Measurements from ENCODE around the gene DIP2B.
A peak's percentile ranks its signal among the peaks of the same experiment; 100 is the strongest.

Gene DIP2B

GRCh38 chr12:50603817-50604639 is 99.2 kb downstream of the DIP2B start:
- Histone ChIP-seq H3K9me3 (ENCODE audit: insufficient read depth, low read depth, low read length) (no peaks in the 10 kb centered on the region), H3K36me3 (ENCODE audit: insufficient read depth, low read length) (no peaks in the 10 kb centered on the region), H3K4me3 (ENCODE audit: low read length) (no peak overlapping the region), H3K4me1 (ENCODE audit: insufficient read depth, low read length) (peaks cover 7% of the 10 kb centered on the region), H3K27ac (ENCODE audit: low read depth, low read length) (no peak overlapping the region), H3K27me3 (ENCODE audit: insufficient read depth, low read length) (no peaks in the 10 kb centered on the region), H3K9ac (ENCODE audit: low read depth, low read length) (no peak overlapping the region)
- 90% methylated on average over 3 of the region's 4 CpGs for WGBS

- H3K27ac ChIP-seq (ENCODE audit: low read depth, low read length) = no peak overlapping the region
- no peak overlapping the region for H3K9ac ChIP-seq (ENCODE audit: low read depth, low read length)
- H3K36me3 ChIP-seq (ENCODE audit: insufficient read depth, low read length) = no peaks in the 10 kb centered on the region
- H3K27me3 ChIP-seq (ENCODE audit: insufficient read depth, low read length) = no peaks in the 10 kb centered on the region
- no peaks in the 10 kb centered on the region for H3K9me3 ChIP-seq (ENCODE audit: insufficient read depth, low read depth, low read length)
- H3K4me3 ChIP-seq (ENCODE audit: low read length) = no peak overlapping the region
- H3K4me1 ChIP-seq (ENCODE audit: insufficient read depth, low read length) = peaks cover 7% of the 10 kb centered on the region
- WGBS = no CpG with 5 or more reads among the region's 1 CpG
These were observed 99.8 kb downstream of the DIP2B start for GRCh38 chr12:50604640-50604920.

- WGBS = 92% methylated on average over 5 of the region's 5 CpGs
- no peaks in the 10 kb centered on the region for H3K4me1 ChIP-seq (ENCODE audit: insufficient read depth, low read length)
- no peaks in the 10 kb centered on the region for H3K36me3 ChIP-seq (ENCODE audit: insufficient read depth, low read length)
- no peaks in the 10 kb centered on the region for H3K27me3 ChIP-seq (ENCODE audit: insufficient read depth, low read length)
- no peak overlapping the region for H3K4me3 ChIP-seq (ENCODE audit: low read length)
- H3K27ac ChIP-seq (ENCODE audit: low read depth, low read length) = no peak overlapping the region
- H3K9ac ChIP-seq (ENCODE audit: low read depth, low read length) = no peak overlapping the region
- H3K9me3 ChIP-seq (ENCODE audit: insufficient read depth, low read depth, low read length) = no peaks in the 10 kb centered on the region
These were observed 102.0 kb downstream of the DIP2B start for GRCh38 chr12:50606675-50607375.

GRCh38 chr12:50609292-50609874 is 104.6 kb downstream of the DIP2B start:
- Histone ChIP-seq H3K27me3 (ENCODE audit: insufficient read depth, low read length) (no peaks in the 10 kb centered on the region), H3K9me3 (ENCODE audit: insufficient read depth, low read depth, low read length) (no peaks in the 10 kb centered on the region), H3K36me3 (ENCODE audit: insufficient read depth, low read length) (no peaks in the 10 kb centered on the region), H3K4me1 (ENCODE audit: insufficient read depth, low read length) (peaks cover 18% of the 10 kb centered on the region), H3K9ac (ENCODE audit: low read depth, low read length) (no peak overlapping the region), H3K4me3 (ENCODE audit: low read length) (no peak overlapping the region), H3K27ac (ENCODE audit: low read depth, low read length) (no peak overlapping the region)
- 75% methylated on average over 3 of the region's 3 CpGs for WGBS

GRCh38 chr12:50610171-50610570 is 105.4 kb downstream of the DIP2B start:
- no peak overlapping the region for H3K9ac ChIP-seq (ENCODE audit: low read depth, low read length)
- no peaks in the 10 kb centered on the region for H3K9me3 ChIP-seq (ENCODE audit: insufficient read depth, low read depth, low read length)
- no peak overlapping the region for H3K27ac ChIP-seq (ENCODE audit: low read depth, low read length)
- no peak overlapping the region for H3K4me3 ChIP-seq (ENCODE audit: low read length)
- H3K4me1 ChIP-seq (ENCODE audit: insufficient read depth, low read length) = peaks cover 26% of the 10 kb centered on the region
- no peaks in the 10 kb centered on the region for H3K27me3 ChIP-seq (ENCODE audit: insufficient read depth, low read length)
- 100% methylated on average over 1 of the region's 1 CpG for WGBS
- H3K36me3 ChIP-seq (ENCODE audit: insufficient read depth, low read length) = no peaks in the 10 kb centered on the region

- H3K9ac ChIP-seq (ENCODE audit: low read depth, low read length) = no peak overlapping the region
- no peaks in the 10 kb centered on the region for H3K9me3 ChIP-seq (ENCODE audit: insufficient read depth, low read depth, low read length)
- H3K4me3 ChIP-seq (ENCODE audit: low read length) = no peak overlapping the region
- no peak overlapping the region for H3K27ac ChIP-seq (ENCODE audit: low read depth, low read length)
- WGBS = 84% methylated on average over 10 of the region's 10 CpGs
- H3K4me1 ChIP-seq (ENCODE audit: insufficient read depth, low read length) = peaks cover 36% of the 10 kb centered on the region
- H3K36me3 ChIP-seq (ENCODE audit: insufficient read depth, low read length) = no peaks in the 10 kb centered on the region
- H3K27me3 ChIP-seq (ENCODE audit: insufficient read depth, low read length) = no peaks in the 10 kb centered on the region
These were observed 106.4 kb downstream of the DIP2B start for GRCh38 chr12:50611021-50611744.

GRCh38 chr12:50612882-50613281 is 108.1 kb downstream of the DIP2B start:
- Histone ChIP-seq H3K4me3 (ENCODE audit: low read length) (no peak overlapping the region), H3K9ac (ENCODE audit: low read depth, low read length) (no peak overlapping the region), H3K27ac (ENCODE audit: low read depth, low read length) (peak overlapping the region; percentile 73), H3K4me1 (ENCODE audit: insufficient read depth, low read length) (peaks cover 41% of the 10 kb centered on the region), H3K36me3 (ENCODE audit: insufficient read depth, low read length) (no peaks in the 10 kb centered on the region), H3K27me3 (ENCODE audit: insufficient read depth, low read length) (no peaks in the 10 kb centered on the region), H3K9me3 (ENCODE audit: insufficient read depth, low read depth, low read length) (no peaks in the 10 kb centered on the region)
- WGBS = 76% methylated on average over 3 of the region's 3 CpGs

GRCh38 chr12:50613463-50613862 is 108.7 kb downstream of the DIP2B start:
- Histone ChIP-seq H3K27me3 (ENCODE audit: insufficient read depth, low read length) (no peaks in the 10 kb centered on the region), H3K4me1 (ENCODE audit: insufficient read depth, low read length) (peaks cover 41% of the 10 kb centered on the region), H3K36me3 (ENCODE audit: insufficient read depth, low read length) (no peaks in the 10 kb centered on the region), H3K27ac (ENCODE audit: low read depth, low read length) (peak overlapping the region; percentile 73), H3K9ac (ENCODE audit: low read depth, low read length) (peak overlapping the region; percentile 31; the same call in 1 of the 2 replicates), H3K9me3 (ENCODE audit: insufficient read depth, low read depth, low read length) (no peaks in the 10 kb centered on the region), H3K4me3 (ENCODE audit: low read length) (no peak overlapping the region)
- 64% methylated on average over 4 of the region's 4 CpGs for WGBS

GRCh38 chr12:50614167-50614759 is 109.5 kb downstream of the DIP2B start:
- no peaks in the 10 kb centered on the region for H3K36me3 ChIP-seq (ENCODE audit: insufficient read depth, low read length)
- peak overlapping the region; percentile 73 for H3K27ac ChIP-seq (ENCODE audit: low read depth, low read length)
- H3K9me3 ChIP-seq (ENCODE audit: insufficient read depth, low read depth, low read length) = no peaks in the 10 kb centered on the region
- H3K4me1 ChIP-seq (ENCODE audit: insufficient read depth, low read length) = peaks cover 41% of the 10 kb centered on the region
- no peak overlapping the region for H3K4me3 ChIP-seq (ENCODE audit: low read length)
- peak overlapping the region; percentile 31; the same call in 1 of the 2 replicates for H3K9ac ChIP-seq (ENCODE audit: low read depth, low read length)
- 34% methylated on average over 4 of the region's 4 CpGs for WGBS
- no peaks in the 10 kb centered on the region for H3K27me3 ChIP-seq (ENCODE audit: insufficient read depth, low read length)

GRCh38 chr12:50615145-50615906 is 110.5 kb downstream of the DIP2B start:
- H3K36me3 ChIP-seq (ENCODE audit: insufficient read depth, low read length) = no peaks in the 10 kb centered on the region
- peaks cover 47% of the 10 kb centered on the region for H3K4me1 ChIP-seq (ENCODE audit: insufficient read depth, low read length)

More at GRCh38 chr12:50615145-50615906, 110.5 kb downstream of the DIP2B start:
- 84% methylated on average over 4 of the region's 7 CpGs for WGBS
- Histone ChIP-seq H3K27ac (ENCODE audit: low read depth, low read length) (peak overlapping the region; percentile 61), H3K9me3 (ENCODE audit: insufficient read depth, low read depth, low read length) (no peaks in the 10 kb centered on the region), H3K4me3 (ENCODE audit: low read length) (no peak overlapping the region), H3K27me3 (ENCODE audit: insufficient read depth, low read length) (no peaks in the 10 kb centered on the region), H3K9ac (ENCODE audit: low read depth, low read length) (no peak overlapping the region; the same call in 1 of the 2 replicates)
